ENCODE measurements around the gene DYNLL1. TPM values are rescaled to one million over a fixed set of nuclear protein-coding genes. Genes with fewer than 3 reads are reported as not detected.

The DYNLL1 gene
- total and polyA plus RNA-seq, 4 donors: 101 to 275 (median 183) TPM

DNA sequence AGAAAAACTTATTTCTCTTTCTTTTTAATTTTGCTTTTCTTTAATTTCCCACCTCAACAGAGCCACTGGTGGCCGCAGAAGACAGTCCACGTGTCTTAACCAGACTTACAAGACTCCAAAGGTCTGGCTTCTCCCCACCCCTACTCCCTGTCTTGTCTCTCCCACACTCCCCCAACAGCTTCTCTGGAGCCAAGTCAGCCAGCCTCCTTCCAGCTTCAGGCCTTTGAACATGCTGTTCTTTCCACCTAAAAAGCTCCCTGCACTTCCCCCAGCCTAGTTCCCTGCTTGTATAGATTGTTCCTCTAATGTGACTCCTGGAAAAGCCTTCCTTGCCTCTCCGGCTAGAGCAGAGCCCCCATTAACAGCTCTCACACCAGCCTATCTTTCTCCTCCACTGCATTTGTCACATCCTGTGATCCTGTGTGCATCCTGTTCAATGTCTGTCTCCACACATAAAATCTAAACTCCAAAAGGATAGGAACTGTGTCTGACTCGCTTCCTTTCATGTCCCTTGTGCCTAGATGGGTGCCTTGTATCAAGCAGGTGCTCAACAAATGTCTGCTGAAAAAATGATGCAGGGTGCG lies 7.8 kb upstream of the DYNLL1 start (continued):
- no peak for TF ChIP-seq JUND (IDR thresholded peaks at IDR 0.05)

DNA sequence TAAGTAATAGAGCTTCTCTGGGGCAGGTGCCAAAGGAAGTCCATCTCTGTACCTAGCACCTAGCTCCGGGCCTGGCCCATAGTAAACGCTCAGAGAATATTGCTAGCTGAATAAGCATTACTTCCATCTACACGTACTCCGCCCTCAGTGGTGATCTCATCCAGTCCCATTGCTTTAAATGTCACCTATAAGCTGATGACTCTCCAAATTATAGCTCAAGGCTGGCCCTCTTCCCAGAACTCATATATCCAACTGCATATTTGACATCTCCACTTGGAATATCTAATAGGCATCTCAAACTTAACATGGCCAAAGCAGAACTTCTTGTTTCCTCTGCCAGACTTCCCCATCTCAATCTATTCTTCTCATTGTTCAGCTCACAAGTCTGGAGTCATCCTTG lies 6.9 kb upstream of the DYNLL1 start:
- Histone ChIP-seq H3K27ac (ENCODE audit: low read depth in 1 of 2, low read length in 2 of 2) (no peak overlapping the region), H3K4me3 (ENCODE audit: low read depth in 1 of 3, low read length in 3 of 3) (no peak overlapping the region), H3K27me3 (ENCODE audit: control insufficient read depth in 4 of 4, insufficient read depth in 4 of 4, low read length in 3 of 4) (no peaks in the 10 kb centered on the region), H3K36me3 (ENCODE audit: control insufficient read depth in 4 of 4, insufficient read depth in 3 of 4, low read depth in 1 of 4, low read length in 3 of 4) (no peaks in the 10 kb centered on the region), H3K4me1 (ENCODE audit: control insufficient read depth in 4 of 4, insufficient read depth in 4 of 4, low read length in 3 of 4) (no peaks in the 10 kb centered on the region), H3K9me3 (ENCODE audit: control insufficient read depth in 4 of 4, low read length in 3 of 4) (no peaks in the 10 kb centered on the region), H3K9ac (ENCODE audit: low read depth in 1 of 2, low read length in 2 of 2) (no peak overlapping the region)
- TF ChIP-seq TAF1 (conservative IDR thresholded peaks at IDR 0.05) (no peak), FOXA1 (IDR thresholded peaks at IDR 0.05) (no peak), HNF4G (IDR thresholded peaks at IDR 0.05) (no peak), HNF4A (conservative IDR thresholded peaks at IDR 0.05) (no peak), NR2F2 (IDR thresholded peaks at IDR 0.05) (no peak), RAD21 (IDR thresholded peaks at IDR 0.05) (no peak), SP1 (IDR thresholded peaks at IDR 0.05) (no peak), JUND (IDR thresholded peaks at IDR 0.05) (no peak), RXRA (IDR thresholded peaks at IDR 0.05) (no peak), YY1 (IDR thresholded peaks at IDR 0.05) (no peak), GABPA (IDR thresholded peaks at IDR 0.05 in 1 of 2, conservative IDR thresholded peaks at IDR 0.05 in 1 of 2) (no peak), EGR1 (IDR thresholded peaks at IDR 0.05; ENCODE audit: low read depth in 2 of 2) (no peak), FOXA2 (IDR thresholded peaks at IDR 0.05) (no peak)
- TF ChIP-seq, protein P1, sequence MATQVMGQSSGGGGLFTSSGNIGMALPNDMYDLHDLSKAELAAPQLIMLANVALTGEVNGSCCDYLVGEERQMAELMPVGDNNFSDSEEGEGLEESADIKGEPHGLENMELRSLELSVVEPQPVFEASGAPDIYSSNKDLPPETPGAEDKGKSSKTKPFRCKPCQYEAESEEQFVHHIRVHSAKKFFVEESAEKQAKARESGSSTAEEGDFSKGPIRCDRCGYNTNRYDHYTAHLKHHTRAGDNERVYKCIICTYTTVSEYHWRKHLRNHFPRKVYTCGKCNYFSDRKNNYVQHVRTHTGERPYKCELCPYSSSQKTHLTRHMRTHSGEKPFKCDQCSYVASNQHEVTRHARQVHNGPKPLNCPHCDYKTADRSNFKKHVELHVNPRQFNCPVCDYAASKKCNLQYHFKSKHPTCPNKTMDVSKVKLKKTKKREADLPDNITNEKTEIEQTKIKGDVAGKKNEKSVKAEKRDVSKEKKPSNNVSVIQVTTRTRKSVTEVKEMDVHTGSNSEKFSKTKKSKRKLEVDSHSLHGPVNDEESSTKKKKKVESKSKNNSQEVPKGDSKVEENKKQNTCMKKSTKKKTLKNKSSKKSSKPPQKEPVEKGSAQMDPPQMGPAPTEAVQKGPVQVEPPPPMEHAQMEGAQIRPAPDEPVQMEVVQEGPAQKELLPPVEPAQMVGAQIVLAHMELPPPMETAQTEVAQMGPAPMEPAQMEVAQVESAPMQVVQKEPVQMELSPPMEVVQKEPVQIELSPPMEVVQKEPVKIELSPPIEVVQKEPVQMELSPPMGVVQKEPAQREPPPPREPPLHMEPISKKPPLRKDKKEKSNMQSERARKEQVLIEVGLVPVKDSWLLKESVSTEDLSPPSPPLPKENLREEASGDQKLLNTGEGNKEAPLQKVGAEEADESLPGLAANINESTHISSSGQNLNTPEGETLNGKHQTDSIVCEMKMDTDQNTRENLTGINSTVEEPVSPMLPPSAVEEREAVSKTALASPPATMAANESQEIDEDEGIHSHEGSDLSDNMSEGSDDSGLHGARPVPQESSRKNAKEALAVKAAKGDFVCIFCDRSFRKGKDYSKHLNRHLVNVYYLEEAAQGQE (IDR thresholded peaks at IDR 0.05): no peak
- TF ChIP-seq, protein P2, sequence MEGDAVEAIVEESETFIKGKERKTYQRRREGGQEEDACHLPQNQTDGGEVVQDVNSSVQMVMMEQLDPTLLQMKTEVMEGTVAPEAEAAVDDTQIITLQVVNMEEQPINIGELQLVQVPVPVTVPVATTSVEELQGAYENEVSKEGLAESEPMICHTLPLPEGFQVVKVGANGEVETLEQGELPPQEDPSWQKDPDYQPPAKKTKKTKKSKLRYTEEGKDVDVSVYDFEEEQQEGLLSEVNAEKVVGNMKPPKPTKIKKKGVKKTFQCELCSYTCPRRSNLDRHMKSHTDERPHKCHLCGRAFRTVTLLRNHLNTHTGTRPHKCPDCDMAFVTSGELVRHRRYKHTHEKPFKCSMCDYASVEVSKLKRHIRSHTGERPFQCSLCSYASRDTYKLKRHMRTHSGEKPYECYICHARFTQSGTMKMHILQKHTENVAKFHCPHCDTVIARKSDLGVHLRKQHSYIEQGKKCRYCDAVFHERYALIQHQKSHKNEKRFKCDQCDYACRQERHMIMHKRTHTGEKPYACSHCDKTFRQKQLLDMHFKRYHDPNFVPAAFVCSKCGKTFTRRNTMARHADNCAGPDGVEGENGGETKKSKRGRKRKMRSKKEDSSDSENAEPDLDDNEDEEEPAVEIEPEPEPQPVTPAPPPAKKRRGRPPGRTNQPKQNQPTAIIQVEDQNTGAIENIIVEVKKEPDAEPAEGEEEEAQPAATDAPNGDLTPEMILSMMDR (IDR thresholded peaks at IDR 0.05; ENCODE audit: low read depth, low read length, missing input control): no peak
- TF ChIP-seq, protein P3, sequence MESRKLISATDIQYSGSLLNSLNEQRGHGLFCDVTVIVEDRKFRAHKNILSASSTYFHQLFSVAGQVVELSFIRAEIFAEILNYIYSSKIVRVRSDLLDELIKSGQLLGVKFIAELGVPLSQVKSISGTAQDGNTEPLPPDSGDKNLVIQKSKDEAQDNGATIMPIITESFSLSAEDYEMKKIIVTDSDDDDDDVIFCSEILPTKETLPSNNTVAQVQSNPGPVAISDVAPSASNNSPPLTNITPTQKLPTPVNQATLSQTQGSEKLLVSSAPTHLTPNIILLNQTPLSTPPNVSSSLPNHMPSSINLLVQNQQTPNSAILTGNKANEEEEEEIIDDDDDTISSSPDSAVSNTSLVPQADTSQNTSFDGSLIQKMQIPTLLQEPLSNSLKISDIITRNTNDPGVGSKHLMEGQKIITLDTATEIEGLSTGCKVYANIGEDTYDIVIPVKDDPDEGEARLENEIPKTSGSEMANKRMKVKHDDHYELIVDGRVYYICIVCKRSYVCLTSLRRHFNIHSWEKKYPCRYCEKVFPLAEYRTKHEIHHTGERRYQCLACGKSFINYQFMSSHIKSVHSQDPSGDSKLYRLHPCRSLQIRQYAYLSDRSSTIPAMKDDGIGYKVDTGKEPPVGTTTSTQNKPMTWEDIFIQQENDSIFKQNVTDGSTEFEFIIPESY (IDR thresholded peaks at IDR 0.05): no peak
- TF ChIP-seq, protein P4, sequence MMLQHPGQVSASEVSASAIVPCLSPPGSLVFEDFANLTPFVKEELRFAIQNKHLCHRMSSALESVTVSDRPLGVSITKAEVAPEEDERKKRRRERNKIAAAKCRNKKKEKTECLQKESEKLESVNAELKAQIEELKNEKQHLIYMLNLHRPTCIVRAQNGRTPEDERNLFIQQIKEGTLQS (IDR thresholded peaks at IDR 0.05): no peak
- TF ChIP-seq, protein P5, sequence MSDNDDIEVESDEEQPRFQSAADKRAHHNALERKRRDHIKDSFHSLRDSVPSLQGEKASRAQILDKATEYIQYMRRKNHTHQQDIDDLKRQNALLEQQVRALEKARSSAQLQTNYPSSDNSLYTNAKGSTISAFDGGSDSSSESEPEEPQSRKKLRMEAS (IDR thresholded peaks at IDR 0.05): no peak
- 92% methylated on average over 4 of the region's 4 CpGs for WGBS
- DNase-seq (ENCODE audit: low spot score): no peak

Measured in liver (tissue), 9 donors.